Measurements from ENCODE around the gene TBP. TPM values are rescaled to one million over a fixed set of nuclear protein-coding genes. Genes with fewer than 3 reads are reported as not detected.
"Not testable (repeated sequence)": the region's sequence is repeated elsewhere in the genome, so short reads cannot be mapped to it uniquely, and the experiment has no call there.

The TBP gene
- total and polyA plus RNA-seq, 2 donors (not counting 1 experiment from before 2014, with no cell fraction given), result 21.0 to 24.7 TPM

DNA sequence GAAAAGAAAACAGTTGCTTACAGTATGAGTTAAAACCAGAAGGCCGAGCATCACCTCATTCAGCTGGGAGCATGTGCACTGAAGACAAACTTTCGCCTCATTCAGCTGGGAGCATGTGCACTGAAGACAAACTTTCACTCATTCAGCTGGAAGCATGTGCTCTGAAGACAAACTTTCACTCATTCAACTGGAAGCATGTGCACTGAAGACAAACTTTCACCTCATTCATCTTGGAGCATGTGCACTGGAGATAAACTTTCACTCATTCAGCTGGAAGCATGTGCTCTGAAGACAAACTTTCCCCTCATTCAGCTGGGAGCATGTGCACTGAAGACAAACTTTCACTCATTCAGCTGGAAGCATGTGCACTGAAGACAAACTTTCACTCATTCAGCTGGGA is 46.4 kb upstream of the TBP start:
- H3K27ac ChIP-seq (ENCODE audit: low read length in 2 of 2); POLR2A ChIA-PET; H3K4me3 ChIP-seq (ENCODE audit: control extremely low read depth in 1 of 5, extremely low read depth in 1 of 5, insufficient read depth in 1 of 5, low read depth in 2 of 5, low read length in 4 of 5); intact Hi-C loops (cut with micrococcal nuclease); H3K4me1 ChIP-seq (ENCODE audit: control insufficient read depth in 2 of 2, insufficient read depth in 2 of 2, low read length in 2 of 2); ATAC-seq (ENCODE audit: low read depth); DNase-seq; H2AFZ ChIP-seq (ENCODE audit: insufficient read depth, low read depth, low read length, poor library complexity, severe bottlenecking); H3K27me3 ChIP-seq (replicated peaks in 1 of 4; ENCODE audit: control extremely low read depth in 1 of 4, control insufficient read depth in 3 of 4, insufficient read depth in 4 of 4, low read length in 3 of 4); H3K27ac Mint-ChIP-seq; H3K36me3 ChIP-seq (replicated peaks in 1 of 2; ENCODE audit: control extremely low read depth in 1 of 2, control insufficient read depth in 1 of 2, extremely low read depth in 1 of 2, insufficient read depth in 2 of 2, low read length in 1 of 2); H3K9ac ChIP-seq (ENCODE audit: low read length); H3K4me3 Mint-ChIP-seq; H3K79me2 ChIP-seq (ENCODE audit: control insufficient read depth, insufficient read depth, low read length); H3K4me2 ChIP-seq (replicated peaks; ENCODE audit: low read depth, low read length, poor library complexity, severe bottlenecking); H3K9me3 ChIP-seq (ENCODE audit: control extremely low read depth in 1 of 3, control insufficient read depth in 2 of 3, insufficient read depth in 1 of 3, low read length in 2 of 3); H3K4me1 Mint-ChIP-seq; H4K20me1 ChIP-seq (ENCODE audit: control insufficient read depth, insufficient read depth, low read length, poor library complexity, severe bottlenecking); H3K9me3 Mint-ChIP-seq (ENCODE audit: insufficient read depth): not testable (repeated sequence)
- WGBS (ENCODE audit: insufficient coverage), result 100% methylated on average over 2 of the region's 2 CpGs
- CTCF ChIA-PET, result interaction anchor here (4.2 kb wide), 1 partner anchor 10 kb away, joined by 16 read pairs; no protein-coding TSS in a partner anchor
- peaks cover 25% of the 10 kb centered on the region for H3K27me3 Mint-ChIP-seq

DNA sequence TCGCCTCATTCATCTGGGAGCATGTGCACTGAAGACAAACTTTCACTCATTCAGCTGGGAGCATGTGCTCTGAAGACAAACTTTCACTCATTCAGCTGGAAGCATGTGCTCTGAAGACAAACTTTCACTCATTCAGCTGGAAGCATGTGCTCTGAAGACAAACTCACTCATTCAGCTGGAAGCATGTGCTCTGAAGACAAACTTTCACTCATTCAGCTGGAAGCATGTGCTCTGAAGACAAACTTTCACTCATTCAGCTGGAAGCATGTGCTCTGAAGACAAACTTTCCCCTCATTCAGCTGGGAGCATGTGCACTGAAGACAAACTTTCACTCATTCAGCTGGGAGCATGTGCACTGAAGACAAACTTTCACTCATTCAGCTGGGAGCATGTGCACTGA is 45.9 kb upstream of the TBP start:
- H3K4me3 ChIP-seq (ENCODE audit: control extremely low read depth in 1 of 5, extremely low read depth in 1 of 5, insufficient read depth in 1 of 5, low read depth in 2 of 5, low read length in 4 of 5); H3K9me3 Mint-ChIP-seq (ENCODE audit: insufficient read depth); H3K4me1 Mint-ChIP-seq; intact Hi-C loops (cut with micrococcal nuclease); H3K9me3 ChIP-seq (ENCODE audit: control extremely low read depth in 1 of 3, control insufficient read depth in 2 of 3, insufficient read depth in 1 of 3, low read length in 2 of 3); H3K27ac Mint-ChIP-seq; H3K4me1 ChIP-seq (ENCODE audit: control insufficient read depth in 2 of 2, insufficient read depth in 2 of 2, low read length in 2 of 2); H3K4me3 Mint-ChIP-seq; POLR2A ChIA-PET; DNase-seq; H3K27me3 ChIP-seq (replicated peaks in 1 of 4; ENCODE audit: control extremely low read depth in 1 of 4, control insufficient read depth in 3 of 4, insufficient read depth in 4 of 4, low read length in 3 of 4); ATAC-seq (ENCODE audit: low read depth); H3K27ac ChIP-seq (ENCODE audit: low read length in 2 of 2); H3K4me2 ChIP-seq (replicated peaks; ENCODE audit: low read depth, low read length, poor library complexity, severe bottlenecking); H2AFZ ChIP-seq (ENCODE audit: insufficient read depth, low read depth, low read length, poor library complexity, severe bottlenecking); H4K20me1 ChIP-seq (ENCODE audit: control insufficient read depth, insufficient read depth, low read length, poor library complexity, severe bottlenecking); H3K36me3 ChIP-seq (replicated peaks in 1 of 2; ENCODE audit: control extremely low read depth in 1 of 2, control insufficient read depth in 1 of 2, extremely low read depth in 1 of 2, insufficient read depth in 2 of 2, low read length in 1 of 2); H3K79me2 ChIP-seq (ENCODE audit: control insufficient read depth, insufficient read depth, low read length); H3K9ac ChIP-seq (ENCODE audit: low read length): not testable (repeated sequence)
- peaks cover 25% of the 10 kb centered on the region for H3K27me3 Mint-ChIP-seq
- CTCF ChIA-PET, result interaction anchor here (4.2 kb wide), 1 partner anchor 9 kb away, joined by 16 read pairs; no protein-coding TSS in a partner anchor
- no CpG with 5 or more reads among the region's 1 CpG for WGBS (ENCODE audit: insufficient coverage)

DNA sequence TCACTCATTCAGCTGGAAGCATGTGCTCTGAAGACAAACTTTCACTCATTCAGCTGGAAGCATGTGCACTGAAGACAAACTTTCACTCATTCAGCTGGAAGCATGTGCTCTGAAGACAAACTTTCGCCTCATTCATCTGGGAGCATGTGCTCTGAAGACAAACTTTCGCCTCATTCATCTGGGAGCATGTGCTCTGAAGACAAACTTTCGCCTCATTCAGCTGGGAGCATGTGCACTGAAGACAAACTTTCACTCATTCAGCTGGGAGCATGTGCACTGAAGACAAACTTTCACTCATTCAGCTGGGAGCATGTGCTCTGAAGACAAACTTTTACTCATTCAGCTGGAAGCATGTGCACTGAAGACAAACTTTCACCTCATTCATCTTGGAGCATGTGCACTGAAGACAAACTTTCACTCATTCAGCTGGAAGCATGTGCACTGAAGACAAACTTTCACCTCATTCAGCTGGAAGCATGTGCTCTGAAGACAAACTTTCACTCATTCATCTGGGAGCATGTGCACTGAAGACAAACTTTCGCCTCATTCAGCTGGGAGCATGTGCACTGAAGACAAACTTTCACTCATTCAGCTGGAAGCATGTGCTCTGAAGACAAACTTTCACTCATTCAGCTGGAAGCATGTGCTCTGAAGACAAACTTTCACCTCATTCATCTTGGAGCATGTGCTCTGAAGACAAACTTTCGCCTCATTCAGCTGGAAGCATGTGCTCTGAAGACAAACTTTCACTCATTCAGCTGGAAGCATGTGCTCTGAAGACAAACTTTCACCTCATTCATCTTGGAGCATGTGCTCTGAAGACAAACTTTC is 45.1 kb upstream of the TBP start:
- WGBS (ENCODE audit: insufficient coverage), result 100% methylated on average over 1 of the region's 5 CpGs
- DNase-seq; H3K4me1 Mint-ChIP-seq; H3K4me1 ChIP-seq (ENCODE audit: control insufficient read depth in 2 of 2, insufficient read depth in 2 of 2, low read length in 2 of 2); H3K9me3 ChIP-seq (ENCODE audit: control extremely low read depth in 1 of 3, control insufficient read depth in 2 of 3, insufficient read depth in 1 of 3, low read length in 2 of 3); H3K27ac ChIP-seq (ENCODE audit: low read length in 2 of 2); POLR2A ChIA-PET; H3K9ac ChIP-seq (ENCODE audit: low read length); H2AFZ ChIP-seq (ENCODE audit: insufficient read depth, low read depth, low read length, poor library complexity, severe bottlenecking); H3K4me3 ChIP-seq (ENCODE audit: control extremely low read depth in 1 of 5, extremely low read depth in 1 of 5, insufficient read depth in 1 of 5, low read depth in 2 of 5, low read length in 4 of 5); H3K36me3 ChIP-seq (replicated peaks in 1 of 2; ENCODE audit: control extremely low read depth in 1 of 2, control insufficient read depth in 1 of 2, extremely low read depth in 1 of 2, insufficient read depth in 2 of 2, low read length in 1 of 2); H3K79me2 ChIP-seq (ENCODE audit: control insufficient read depth, insufficient read depth, low read length); H3K4me2 ChIP-seq (replicated peaks; ENCODE audit: low read depth, low read length, poor library complexity, severe bottlenecking); H3K27ac Mint-ChIP-seq; intact Hi-C loops (cut with micrococcal nuclease); H3K9me3 Mint-ChIP-seq (ENCODE audit: insufficient read depth); H3K27me3 ChIP-seq (replicated peaks in 1 of 4; ENCODE audit: control extremely low read depth in 1 of 4, control insufficient read depth in 3 of 4, insufficient read depth in 4 of 4, low read length in 3 of 4); H4K20me1 ChIP-seq (ENCODE audit: control insufficient read depth, insufficient read depth, low read length, poor library complexity, severe bottlenecking); H3K4me3 Mint-ChIP-seq; ATAC-seq (ENCODE audit: low read depth): not testable (repeated sequence)
- CTCF ChIA-PET, result interaction anchor here (0.7 to 4.2 kb wide), 2 partner anchors 8 to 177 kb away, joined by 3 to 16 read pairs; no protein-coding TSS in a partner anchor
- peaks cover 22% of the 10 kb centered on the region for H3K27me3 Mint-ChIP-seq

Measured in B cell (primary cell).